Spleen (tissue), 11 donors: ENCODE measurements around the gene DDRGK1. TPM values are rescaled to one million over a fixed set of nuclear protein-coding genes. Genes with fewer than 3 reads are reported as not detected.

Experiments used
- DNase-seq: peaks from one replicate; pipeline ENCODE4 v3.0.0-alpha.2; 2020
- H3K27ac ChIP-seq, 8 donors: fragments of 200-600 bp; sonication (generic) in 7 of 8; 1 replicate in 4 of 8; 2 replicates in 4 of 8; pipeline versions ENCODE4 v1.5.0 to v1.8.0; 2016 to 2021; ENCODE audit warnings: inconsistent platforms in 4 of 8, mild to moderate bottlenecking in 4 of 8, moderate library complexity in 1 of 8
- H3K27me3 ChIP-seq, 7 donors: fragments of 200-600 bp; sonication (generic) in 6 of 7; replicated peaks in 1 of 7; 1 replicate in 4 of 7; 2 replicates in 3 of 7; pipeline versions ENCODE4 v1.5.0 to v1.8.0; 2016 to 2021; ENCODE audit warnings: inconsistent platforms in 3 of 7, mild to moderate bottlenecking in 1 of 7
- H3K36me3 ChIP-seq, 6 donors: fragments of 200-600 bp; sonication (generic) in 5 of 6; 1 replicate in 4 of 6; 2 replicates in 2 of 6; pipeline versions ENCODE4 v1.5.0 to v1.8.0; 2016 to 2021; ENCODE audit warnings: inconsistent platforms in 2 of 6
- H3K4me1 ChIP-seq, 6 donors: fragments of 200-600 bp; sonication (generic) in 5 of 6; 1 replicate in 3 of 6; 2 replicates in 3 of 6; pipeline versions ENCODE4 v1.5.0 to v1.8.0; 2016 to 2021; ENCODE audit warnings: inconsistent platforms in 3 of 6
- H3K4me3 ChIP-seq, 8 donors: fragments of 200-600 bp; sonication (generic) in 7 of 8; 1 replicate in 4 of 8; 2 replicates in 4 of 8; pipeline versions ENCODE4 v1.5.0 to v1.8.0; 2016 to 2021; ENCODE audit warnings: inconsistent platforms in 4 of 8, mild to moderate bottlenecking in 4 of 8, moderate library complexity in 2 of 8
- H3K9me3 ChIP-seq, 8 donors: fragments of 200-600 bp; sonication (generic) in 7 of 8; 1 replicate in 4 of 8; 2 replicates in 4 of 8; pipeline versions ENCODE4 v1.5.0 to v1.8.0; 2016 to 2021; ENCODE audit warnings: inconsistent platforms in 4 of 8
- CTCF ChIP-seq, 11 experiments: fragments of 200-600 bp in 7 of 11; fragments of 450-650 bp in 4 of 11; sonication (generic) in 4 of 11; IDR thresholded peaks in 8 of 11; conservative IDR thresholded peaks in 3 of 11; 1 replicate in 7 of 11; 2 replicates in 4 of 11; pipeline versions ENCODE4 v1.4.0 to v1.8.0; 2016 to 2021; ENCODE audit warnings: antibody characterized with exemption in 11 of 11, inconsistent platforms in 4 of 11, mild to moderate bottlenecking in 1 of 11
- POLR2A ChIP-seq, 3 donors: fragments of 450-650 bp; IDR thresholded peaks; one replicate each; pipeline ENCODE4 v1.5.1; 2017; ENCODE audit warnings: antibody characterized with exemption in 3 of 3, mild to moderate bottlenecking in 1 of 3
- POLR2AphosphoS5 ChIP-seq, 3 donors: sonication (generic); formaldehyde crosslinking; IDR thresholded peaks; one replicate each; pipeline ENCODE4 v1.5.1; 2017; ENCODE audit warnings: antibody characterized with exemption in 3 of 3
- WGBS, 5 donors: extraction: QIAGEN DNeasy Blood & Tissue Kit in 3 of 5; methylation state at CpG; one replicate each; pipeline versions ENCODE4 v1.1.5 to v1.1.7; 2013 to 2018; 5-methylcytosine and 5-hydroxymethylcytosine counted together
- intact Hi-C: fragments of 100-400 bp; cut with DNase I; formaldehyde crosslinking; loops from one replicate; pipeline ENCODE4 v1.15.0; 2023; ENCODE audit warnings: low total_unique reads
- polyA plus RNA-seq, 3 donors: library from polyadenylated mRNA; stranded (reverse); fragments of 200-250 nt; gene quantifications; one replicate each; pipeline ENCODE4 v1.2.1, GENCODE V29; 2013
- total RNA-seq, 7 donors: library from RNA; depleted of rRNA in 3 of 7; stranded (reverse); fragments of >200 nt in 3 of 7; fragmentation: NEBNext Ultra II Directional in 4 of 7; extraction: Animal tissue kit (Norgen Biotek cat#: 25700) in 4 of 7; gene quantifications; one replicate each; pipeline versions ENCODE4 v1.1.0 to v1.2.1, GENCODE V29; 2016 to 2021
- donor health status: healthy with polysubstance abuse.
- donor health status: DM: no; HTN: no; CAD: no; lungs with moderate emphysema.
- donor health status: DM: no; HTN: no; CAD: no.
- donor health status: Bipolar disorder and iron deficiency.
- donor health status: healthy.
- donor health status: DM: no; HTN: no; CAD: no.
- donor health status: DM: yes; HTN: yes; CAD: no.

DDRGK1 gene
- total and polyA plus RNA-seq, 10 donors: 25.6 to 53.7 (median 42.2) TPM

DNA sequence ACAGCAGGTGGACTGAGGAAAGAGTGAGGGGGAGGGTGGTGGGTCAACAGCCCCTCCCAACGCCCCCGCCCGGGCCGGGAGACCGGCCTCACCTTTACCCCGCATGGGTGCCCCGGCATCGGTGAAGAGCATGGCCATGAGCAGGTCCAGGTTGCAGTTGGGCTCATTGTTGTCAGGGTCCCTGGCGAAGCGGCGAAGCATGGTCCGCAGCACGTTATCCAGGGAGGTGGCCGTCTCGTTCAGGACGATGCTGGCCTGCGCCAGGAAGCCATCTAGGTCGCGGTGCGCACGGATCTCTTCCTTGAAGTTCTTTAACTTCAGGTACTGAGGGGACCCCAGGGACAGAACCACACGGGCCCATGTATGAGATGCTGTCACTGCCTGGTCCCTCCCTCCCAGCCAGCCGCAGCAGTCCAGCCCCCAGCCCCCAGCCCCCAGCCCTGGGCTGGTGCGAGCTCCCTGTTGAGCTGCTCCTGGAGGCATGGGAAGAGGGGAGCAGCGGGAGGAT lies 29.6 kb upstream of the DDRGK1 start:
- TF ChIP-seq CTCF (IDR thresholded peaks at IDR 0.05 in 8 of 11, conservative IDR thresholded peaks at IDR 0.05 in 3 of 11) (no peak), POLR2AphosphoS5 (IDR thresholded peaks at IDR 0.05) (no peak), POLR2A (IDR thresholded peaks at IDR 0.05) (no peak)
- peak; percentile 63 for DNase-seq
- Histone ChIP-seq H3K4me1 (peaks cover 4 to 18% (median 15%) of the 10 kb centered on the region in 6 donors), H3K27me3 (peaks cover 0 to 48% (median 28%) of the 10 kb centered on the region in 7 donors), H3K9me3 (no peaks in the 10 kb centered on the region), H3K27ac (no peak overlapping the region), H3K4me3 (no peak overlapping the region), H3K36me3 (no peaks in the 10 kb centered on the region)
- intact Hi-C loops: no loop called here
- 89 to 94% (median 91%) methylated on average over 12 to 25 of the region's 25 CpGs for WGBS, 5 donors

DNA sequence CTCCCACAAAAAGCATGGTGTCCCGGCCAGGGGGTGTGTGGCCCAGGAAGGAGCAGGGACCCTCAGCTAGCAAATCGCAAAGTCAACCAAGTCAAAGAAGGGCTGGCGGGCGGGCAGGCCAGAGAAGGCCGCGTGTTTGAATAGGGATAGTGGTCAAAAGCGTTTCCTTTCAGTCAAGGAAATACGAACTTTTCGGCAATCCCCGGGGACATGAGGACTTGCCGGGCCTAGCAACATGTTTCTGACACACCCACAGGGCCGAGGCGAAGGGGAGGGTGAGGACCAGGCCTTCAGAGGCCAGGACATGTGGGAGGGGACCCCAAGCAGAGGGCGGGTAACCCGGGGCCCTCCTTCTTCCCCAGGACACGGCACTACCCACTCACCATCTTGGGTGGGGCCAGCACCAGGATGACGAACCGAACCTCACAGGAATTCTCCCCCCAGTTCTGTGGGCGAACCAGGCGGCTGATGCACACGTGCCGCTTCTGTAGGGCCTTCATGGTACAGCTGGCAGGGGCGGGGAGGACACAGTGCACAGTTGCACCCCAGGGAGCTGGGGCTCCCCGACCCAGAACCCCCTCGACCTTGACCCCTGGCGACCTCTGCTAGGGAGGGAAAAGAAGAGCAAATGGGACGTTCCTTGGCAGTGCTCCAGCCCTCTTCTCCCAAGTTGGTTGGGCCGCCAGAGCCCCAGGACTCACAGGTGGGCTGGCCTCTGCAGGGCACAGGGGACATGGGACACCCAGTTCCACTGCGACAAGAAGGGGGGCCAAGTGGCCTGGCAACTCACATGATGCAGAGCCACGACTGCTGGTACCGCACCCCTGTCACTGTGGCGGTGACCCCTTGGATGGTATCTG lies 28.9 kb upstream of the DDRGK1 start:
- intact Hi-C loops: no loop called here
- no peak for TF ChIP-seq POLR2AphosphoS5 (IDR thresholded peaks at IDR 0.05)
- no peak for TF ChIP-seq POLR2A (IDR thresholded peaks at IDR 0.05)
- no peak for TF ChIP-seq CTCF (IDR thresholded peaks at IDR 0.05 in 8 of 11, conservative IDR thresholded peaks at IDR 0.05 in 3 of 11)
- DNase-seq: peak; percentile 56
- Histone ChIP-seq H3K4me1 (peaks cover 4 to 11% (median 8%) of the 10 kb centered on the region in 6 donors), H3K36me3 (no peaks in the 10 kb centered on the region), H3K4me3 (no peak overlapping the region), H3K9me3 (no peaks in the 10 kb centered on the region), H3K27ac (no peak overlapping the region), H3K27me3 (peaks cover 0 to 41% (median 21%) of the 10 kb centered on the region in 7 donors)
- 86 to 93% (median 86%) methylated on average over 30 to 32 of the region's 32 CpGs for WGBS, 5 donors

DNA sequence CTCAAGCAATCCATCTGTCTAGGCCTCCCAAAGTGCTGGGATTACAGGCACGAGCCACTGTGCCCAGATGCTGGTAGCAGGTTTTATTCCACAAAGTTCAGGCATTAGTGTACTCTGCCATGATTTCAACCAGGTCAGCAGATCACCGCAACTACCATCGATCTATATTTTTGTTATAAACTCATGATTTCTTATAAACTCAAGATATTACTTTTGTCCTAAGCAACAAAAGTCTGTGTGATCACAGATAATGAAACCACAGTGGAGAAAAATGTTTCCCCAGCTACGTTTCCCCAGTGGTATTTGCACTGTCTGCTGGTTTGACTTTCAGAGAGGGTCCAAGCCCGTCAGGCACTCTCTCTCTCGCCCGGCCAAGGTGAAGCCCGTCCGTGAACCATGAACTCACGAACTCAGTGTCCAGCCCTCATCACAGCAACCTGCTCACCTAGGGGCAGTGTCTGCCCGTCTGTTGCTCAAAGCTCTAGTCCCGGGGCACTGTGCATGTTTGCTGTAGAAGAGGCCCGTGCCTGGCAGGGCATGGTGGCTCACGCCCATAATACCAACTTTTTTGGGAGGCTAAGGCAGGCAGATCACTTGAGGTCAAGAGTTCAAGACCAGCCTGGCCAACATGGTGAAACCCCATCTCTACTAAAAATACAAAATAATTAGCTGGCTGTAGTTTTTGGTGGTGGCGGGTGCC lies 27.6 kb upstream of the DDRGK1 start:
- no peak for DNase-seq
- Histone ChIP-seq H3K27ac (no peak overlapping the region), H3K4me1 (no peaks in the 10 kb centered on the region), H3K27me3 (peaks cover 0 to 28% (median 8%) of the 10 kb centered on the region in 7 donors), H3K9me3 (no peaks in the 10 kb centered on the region), H3K4me3 (no peak overlapping the region), H3K36me3 (peaks cover 0 to 5% (median 0%) of the 10 kb centered on the region in 6 donors)
- TF ChIP-seq CTCF (IDR thresholded peaks at IDR 0.05 in 8 of 11, conservative IDR thresholded peaks at IDR 0.05 in 3 of 11) (no peak), POLR2AphosphoS5 (IDR thresholded peaks at IDR 0.05) (no peak), POLR2A (IDR thresholded peaks at IDR 0.05) (no peak)
- intact Hi-C loops: no loop called here
- 88 to 92% (median 92%) methylated on average over 15 of the region's 15 CpGs for WGBS, 5 donors

GRCh38 chr20:3231116-3231515 lies 26.6 kb upstream of the DDRGK1 start:
- Histone ChIP-seq H3K27ac (no peak overlapping the region), H3K27me3 (peaks cover 0 to 18% (median 1%) of the 10 kb centered on the region in 7 donors), H3K4me1 (no peaks in the 10 kb centered on the region), H3K4me3 (no peak overlapping the region), H3K36me3 (peaks cover 0 to 13% (median 0%) of the 10 kb centered on the region in 6 donors), H3K9me3 (no peaks in the 10 kb centered on the region)
- DNase-seq: peak; percentile 59
- intact Hi-C loops: no loop called here
- 92 to 97% (median 94%) methylated on average over 12 to 21 of the region's 21 CpGs for WGBS, 5 donors
- TF ChIP-seq POLR2A (IDR thresholded peaks at IDR 0.05) (no peak), CTCF (IDR thresholded peaks at IDR 0.05 in 8 of 11, conservative IDR thresholded peaks at IDR 0.05 in 3 of 11) (no peak), POLR2AphosphoS5 (IDR thresholded peaks at IDR 0.05) (no peak)
